OCI-LY1 (cell line): ENCODE measurements around the gene CEACAM21.

Source experiments
- H2AFZ ChIP-seq: fragments of 200-600 bp; sonication (generic), shearing (Covaris generic); 2 replicates; pipeline ENCODE4 v1.6.0; 2014; ENCODE audit warnings: antibody characterized with exemption, mild to moderate bottlenecking, low read length
- H3F3A ChIP-seq: fragments of 200-600 bp; sonication (generic), shearing (Covaris generic); 2 replicates; pipeline ENCODE4 v1.6.0; 2014; ENCODE audit warnings: mild to moderate bottlenecking, antibody characterized with exemption, low read length, moderate library complexity; ENCODE audit not compliant: insufficient read depth
- H3K27ac ChIP-seq: fragments of 200-600 bp; sonication (generic); 2 replicates; pipeline ENCODE4 v1.5.1; 2014; ENCODE audit warnings: low read length, mixed run types, mild to moderate bottlenecking, low read depth; ENCODE audit not compliant: poor library complexity, severe bottlenecking
- H3K27me3 ChIP-seq: fragments of 200-600 bp; sonication (generic); 2 replicates; pipeline ENCODE4 v1.6.0; 2014; ENCODE audit warnings: antibody characterized with exemption, mild to moderate bottlenecking, low read length, moderate library complexity; ENCODE audit not compliant: insufficient read depth
- H3K36me3 ChIP-seq: fragments of 200-600 bp; sonication (generic); 2 replicates; pipeline ENCODE4 v1.6.1; 2014; ENCODE audit warnings: mild to moderate bottlenecking, antibody characterized with exemption, low read length, moderate library complexity, mixed read lengths; ENCODE audit not compliant: insufficient read depth
- H3K4me1 ChIP-seq: fragments of 200-600 bp; sonication (generic); 2 replicates; pipeline ENCODE4 v1.5.1; 2014; ENCODE audit warnings: mild to moderate bottlenecking, low read length, moderate library complexity; ENCODE audit not compliant: insufficient read depth, severe bottlenecking
- H3K4me2 ChIP-seq: fragments of 200-600 bp; sonication (generic), shearing (Covaris generic); 2 replicates; pipeline ENCODE4 v1.6.1; 2014; ENCODE audit warnings: low read length
- H3K4me3 ChIP-seq: fragments of 200-600 bp; sonication (generic); 2 replicates; pipeline ENCODE4 v1.5.1; 2014; ENCODE audit warnings: low read length, low read depth, mild to moderate bottlenecking, mixed read lengths; ENCODE audit not compliant: poor library complexity, severe bottlenecking
- H3K79me2 ChIP-seq: fragments of 200-600 bp; shearing (Covaris generic); 2 replicates; pipeline ENCODE4 v1.6.1; 2016; ENCODE audit warnings: mixed run types, low read length, mixed read lengths; ENCODE audit not compliant: insufficient read depth
- H3K9ac ChIP-seq: fragments of 200-600 bp; sonication (generic), shearing (Covaris generic); 2 replicates; pipeline ENCODE4 v1.6.1; 2014; ENCODE audit warnings: mild to moderate bottlenecking, low read length, mixed read lengths
- H3K9me2 ChIP-seq: fragments of 200-600 bp; sonication (generic), shearing (Covaris generic); 2 replicates; pipeline ENCODE4 v1.6.1; 2014; ENCODE audit warnings: low read depth, mild to moderate bottlenecking, low read length, mixed read lengths
- H3K9me3 ChIP-seq: fragments of 200-600 bp; shearing (Covaris generic); 2 replicates; pipeline ENCODE4 v1.6.1; 2014; ENCODE audit warnings: low read length, mixed read lengths
- H4K20me1 ChIP-seq: fragments of 200-600 bp; sonication (generic), shearing (Covaris generic); 2 replicates; pipeline ENCODE4 v1.6.0; 2016; ENCODE audit warnings: mild to moderate bottlenecking, low read length; ENCODE audit not compliant: insufficient read depth
- EZH2 ChIP-seq: fragments of 200-600 bp; sonication (generic), shearing (Covaris generic); IDR thresholded peaks from 2 replicates; pipeline ENCODE4 v1.8.0; 2017; ENCODE audit warnings: borderline replicate concordance, mixed run types, mild to moderate bottlenecking, antibody characterized with exemption, low read length, moderate library complexity, mixed read lengths
- TF ChIP-seq, protein P1 (sequence below): fragments of 200-600 bp; sonication (generic), shearing (Covaris generic); IDR thresholded peaks from 2 replicates; pipeline ENCODE4 v1.5.1; 2017; ENCODE audit warnings: mild to moderate bottlenecking, antibody characterized with exemption, low read length, moderate library complexity, mixed read lengths

CEACAM21 gene

DNA sequence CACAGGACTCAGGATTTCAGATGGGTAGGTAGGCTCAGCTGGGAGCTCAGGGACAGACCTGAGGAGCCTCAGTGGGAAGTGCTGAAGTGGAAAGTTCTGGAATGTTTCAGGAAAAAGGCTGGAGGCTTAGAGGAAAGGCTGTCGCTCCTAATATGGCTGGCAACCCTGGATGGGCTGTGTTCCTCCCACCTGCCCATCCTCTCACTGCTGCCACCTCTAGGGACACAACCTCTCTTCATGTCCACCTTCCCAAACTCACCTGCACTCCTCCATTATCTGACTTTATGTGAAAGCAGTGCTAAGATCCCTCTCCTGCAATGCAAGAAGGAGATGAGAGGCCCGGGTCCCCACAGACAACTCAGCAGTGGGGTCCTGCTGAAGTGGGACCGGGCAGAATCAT is 5.8 kb upstream of the CEACAM21 start:
- no peak overlapping the region for H3K4me3 ChIP-seq
- no peak overlapping the region for H3K9ac ChIP-seq
- no peak overlapping the region for H3K27ac ChIP-seq
- H4K20me1 ChIP-seq = no peaks in the 10 kb centered on the region
- H3F3A ChIP-seq = no peaks in the 10 kb centered on the region
- no peaks in the 10 kb centered on the region; the same call in 1 of the 2 replicates for H3K36me3 ChIP-seq
- no peaks in the 10 kb centered on the region for H3K9me2 ChIP-seq
- no peak overlapping the region for H2AFZ ChIP-seq
- TF ChIP-seq EZH2 = no peak
- TF ChIP-seq, protein P1, sequence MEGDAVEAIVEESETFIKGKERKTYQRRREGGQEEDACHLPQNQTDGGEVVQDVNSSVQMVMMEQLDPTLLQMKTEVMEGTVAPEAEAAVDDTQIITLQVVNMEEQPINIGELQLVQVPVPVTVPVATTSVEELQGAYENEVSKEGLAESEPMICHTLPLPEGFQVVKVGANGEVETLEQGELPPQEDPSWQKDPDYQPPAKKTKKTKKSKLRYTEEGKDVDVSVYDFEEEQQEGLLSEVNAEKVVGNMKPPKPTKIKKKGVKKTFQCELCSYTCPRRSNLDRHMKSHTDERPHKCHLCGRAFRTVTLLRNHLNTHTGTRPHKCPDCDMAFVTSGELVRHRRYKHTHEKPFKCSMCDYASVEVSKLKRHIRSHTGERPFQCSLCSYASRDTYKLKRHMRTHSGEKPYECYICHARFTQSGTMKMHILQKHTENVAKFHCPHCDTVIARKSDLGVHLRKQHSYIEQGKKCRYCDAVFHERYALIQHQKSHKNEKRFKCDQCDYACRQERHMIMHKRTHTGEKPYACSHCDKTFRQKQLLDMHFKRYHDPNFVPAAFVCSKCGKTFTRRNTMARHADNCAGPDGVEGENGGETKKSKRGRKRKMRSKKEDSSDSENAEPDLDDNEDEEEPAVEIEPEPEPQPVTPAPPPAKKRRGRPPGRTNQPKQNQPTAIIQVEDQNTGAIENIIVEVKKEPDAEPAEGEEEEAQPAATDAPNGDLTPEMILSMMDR = no peak
- no peaks in the 10 kb centered on the region for H3K4me1 ChIP-seq
- H3K9me3 ChIP-seq = no peaks in the 10 kb centered on the region
- H3K79me2 ChIP-seq = no peaks in the 10 kb centered on the region
- no peaks in the 10 kb centered on the region; the same call in 1 of the 2 replicates for H3K27me3 ChIP-seq
- no peak overlapping the region for H3K4me2 ChIP-seq

DNA sequence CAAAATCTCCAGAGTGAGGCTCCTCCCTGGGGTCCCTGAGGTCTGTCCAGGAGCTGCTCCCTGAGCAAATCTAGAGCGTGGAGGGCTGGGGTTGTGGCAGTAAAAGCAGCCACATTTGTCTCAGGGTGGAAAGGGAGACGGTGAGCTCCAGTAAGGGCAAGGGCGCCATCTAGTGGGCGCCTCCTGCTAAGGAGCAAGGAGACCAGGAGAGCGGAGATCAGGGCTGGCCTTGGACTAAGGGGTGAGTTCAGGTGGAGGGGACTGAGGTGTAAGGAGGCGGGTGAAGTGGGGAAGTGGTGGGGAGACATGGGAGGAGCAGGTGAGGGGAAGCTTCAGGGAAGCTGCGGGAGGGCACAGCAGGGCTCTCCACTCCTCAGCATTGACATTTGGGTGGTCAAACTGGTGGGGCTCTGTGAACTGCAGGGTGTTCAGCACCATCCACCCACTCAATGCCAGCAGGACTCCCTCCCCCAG is 5.3 kb upstream of the CEACAM21 start:
- Histone ChIP-seq H3K9me2 (no peaks in the 10 kb centered on the region), H3K27ac (no peak overlapping the region), H3K4me3 (no peak overlapping the region), H3K4me1 (peaks cover under 1% of the 10 kb centered on the region), H3K4me2 (no peak overlapping the region), H3K27me3 (no peaks in the 10 kb centered on the region; the same call in 1 of the 2 replicates), H3K79me2 (no peaks in the 10 kb centered on the region), H2AFZ (no peak overlapping the region), H4K20me1 (no peaks in the 10 kb centered on the region), H3F3A (no peaks in the 10 kb centered on the region), H3K36me3 (no peaks in the 10 kb centered on the region; the same call in 1 of the 2 replicates), H3K9ac (no peak overlapping the region), H3K9me3 (no peaks in the 10 kb centered on the region)
- TF ChIP-seq EZH2 = no peak
- TF ChIP-seq, protein P1 = peak; percentile 87

DNA sequence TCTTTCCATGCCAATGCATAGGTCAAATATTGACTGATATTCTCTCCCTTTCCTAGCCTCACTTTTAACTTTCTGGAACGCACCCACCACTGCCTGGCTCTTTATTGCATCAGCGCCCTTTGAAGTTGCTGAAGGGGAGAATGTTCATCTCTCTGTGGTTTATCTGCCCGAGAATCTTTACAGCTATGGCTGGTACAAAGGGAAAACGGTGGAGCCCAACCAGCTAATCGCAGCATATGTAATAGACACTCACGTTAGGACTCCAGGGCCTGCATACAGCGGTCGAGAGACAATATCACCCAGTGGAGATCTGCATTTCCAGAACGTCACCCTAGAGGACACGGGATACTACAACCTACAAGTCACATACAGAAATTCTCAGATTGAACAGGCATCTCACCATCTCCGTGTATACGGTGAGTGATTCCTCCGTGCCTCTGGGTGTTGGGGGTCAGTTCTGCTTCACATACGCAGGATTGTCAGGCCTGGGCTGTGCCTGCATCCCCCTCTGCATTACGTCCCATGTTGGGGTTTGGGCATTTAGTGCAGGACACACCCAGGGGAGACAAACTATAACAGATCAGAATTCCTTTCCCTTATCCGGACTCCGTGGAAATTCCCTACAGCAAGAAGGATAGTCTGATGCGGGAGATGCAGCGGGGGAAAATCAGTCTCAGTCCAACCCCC is 1.3 kb downstream of the CEACAM21 start:
- Histone ChIP-seq H3K4me2 (no peak overlapping the region), H3K9ac (no peak overlapping the region), H3K27me3 (no peaks in the 10 kb centered on the region; the same call in 1 of the 2 replicates), H3F3A (no peaks in the 10 kb centered on the region), H3K36me3 (no peaks in the 10 kb centered on the region; the same call in 1 of the 2 replicates), H3K9me2 (no peaks in the 10 kb centered on the region), H2AFZ (no peak overlapping the region), H3K4me3 (no peak overlapping the region), H3K79me2 (no peaks in the 10 kb centered on the region), H3K27ac (no peak overlapping the region), H3K9me3 (0 out of 2 replicates have a peak, but pooled peaks cover 2% of the 10 kb centered on the region), H4K20me1 (no peaks in the 10 kb centered on the region), H3K4me1 (peaks cover 7% of the 10 kb centered on the region)
- TF ChIP-seq EZH2 = no peak
- TF ChIP-seq, protein P1 = no peak
